HCT116 (cell line): Measurements from ENCODE around the gene TTC16.

ENCODE experiments used
- CBX3 ChIP-seq: IDR thresholded peaks from 2 replicates; pipeline ENCODE4 v1.6.1; 2012; ENCODE audit warnings: low read depth
- EGR1 ChIP-seq: IDR thresholded peaks from 2 replicates; pipeline ENCODE4 v1.6.1; 2012; ENCODE audit warnings: low read depth
- EZH2phosphoT487 ChIP-seq: fragments of 200-600 bp; IDR thresholded peaks from 2 replicates; pipeline ENCODE4 v1.6.1; 2018; ENCODE audit warnings: antibody characterized with exemption, borderline replicate concordance
- FOSL1 ChIP-seq: IDR thresholded peaks from 2 replicates; pipeline ENCODE4 v1.6.1; 2012; ENCODE audit warnings: low read depth
- POLR2A ChIP-seq: IDR thresholded peaks from 2 replicates; pipeline ENCODE4 v1.7.0; 2011; ENCODE audit warnings: borderline replicate concordance; ENCODE audit not compliant: insufficient read depth, insufficient read length; ENCODE audit errors: extremely low read depth
- POLR2AphosphoS5 ChIP-seq: IDR thresholded peaks from 2 replicates; pipeline ENCODE4 v1.6.1; 2011; ENCODE audit warnings: mild to moderate bottlenecking, low read depth, low read length, moderate library complexity
- RAD21 ChIP-seq: IDR thresholded peaks from 2 replicates; pipeline ENCODE4 v1.6.1; 2012; ENCODE audit warnings: low read depth, mild to moderate bottlenecking
- SP1 ChIP-seq: IDR thresholded peaks from 2 replicates; pipeline ENCODE4 v1.6.1; 2012; ENCODE audit warnings: low read depth
- TCF7L2 ChIP-seq: IDR thresholded peaks from 2 replicates; pipeline ENCODE4 v1.7.0; 2011; ENCODE audit warnings: borderline replicate concordance, inconsistent platforms; ENCODE audit not compliant: insufficient read depth, insufficient read length; ENCODE audit errors: extremely low read depth
- YY1 ChIP-seq: IDR thresholded peaks from 2 replicates; pipeline ENCODE4 v1.6.1; 2011; ENCODE audit warnings: low read length, low read depth, moderate library complexity, mild to moderate bottlenecking; ENCODE audit not compliant: insufficient replicate concordance; ENCODE audit errors: extremely low read depth
- TF ChIP-seq, protein P1 (sequence below), 3 experiments: fragments of 200-600 bp in 1 of 3; sonication (generic) in 1 of 3; IDR thresholded peaks in 2 of 3; conservative IDR thresholded peaks in 1 of 3; 2 replicates each; pipeline ENCODE4 v1.5.1; 2012 to 2017; ENCODE audit warnings: low read depth in 2 of 3, low read length in 2 of 3, antibody characterized with exemption in 1 of 3, borderline replicate concordance in 1 of 3, control low read depth in 1 of 3, mild to moderate bottlenecking in 1 of 3, mixed read lengths in 1 of 3, mixed run types in 1 of 3, moderate library complexity in 1 of 3; ENCODE audit not compliant: insufficient read depth in 1 of 3
- TF ChIP-seq, protein P2 (sequence below): IDR thresholded peaks from 2 replicates; pipeline ENCODE4 v1.6.1; 2012; ENCODE audit warnings: low read depth
- TF ChIP-seq, protein P3 (sequence below): IDR thresholded peaks from 2 replicates; pipeline ENCODE4 v1.6.1; 2012
- TF ChIP-seq, protein P4 (sequence below): IDR thresholded peaks from 2 replicates; pipeline ENCODE4 v1.6.1; 2011; ENCODE audit warnings: mild to moderate bottlenecking, low read length, moderate library complexity; ENCODE audit not compliant: insufficient replicate concordance; ENCODE audit errors: extremely low read depth

DNA sequence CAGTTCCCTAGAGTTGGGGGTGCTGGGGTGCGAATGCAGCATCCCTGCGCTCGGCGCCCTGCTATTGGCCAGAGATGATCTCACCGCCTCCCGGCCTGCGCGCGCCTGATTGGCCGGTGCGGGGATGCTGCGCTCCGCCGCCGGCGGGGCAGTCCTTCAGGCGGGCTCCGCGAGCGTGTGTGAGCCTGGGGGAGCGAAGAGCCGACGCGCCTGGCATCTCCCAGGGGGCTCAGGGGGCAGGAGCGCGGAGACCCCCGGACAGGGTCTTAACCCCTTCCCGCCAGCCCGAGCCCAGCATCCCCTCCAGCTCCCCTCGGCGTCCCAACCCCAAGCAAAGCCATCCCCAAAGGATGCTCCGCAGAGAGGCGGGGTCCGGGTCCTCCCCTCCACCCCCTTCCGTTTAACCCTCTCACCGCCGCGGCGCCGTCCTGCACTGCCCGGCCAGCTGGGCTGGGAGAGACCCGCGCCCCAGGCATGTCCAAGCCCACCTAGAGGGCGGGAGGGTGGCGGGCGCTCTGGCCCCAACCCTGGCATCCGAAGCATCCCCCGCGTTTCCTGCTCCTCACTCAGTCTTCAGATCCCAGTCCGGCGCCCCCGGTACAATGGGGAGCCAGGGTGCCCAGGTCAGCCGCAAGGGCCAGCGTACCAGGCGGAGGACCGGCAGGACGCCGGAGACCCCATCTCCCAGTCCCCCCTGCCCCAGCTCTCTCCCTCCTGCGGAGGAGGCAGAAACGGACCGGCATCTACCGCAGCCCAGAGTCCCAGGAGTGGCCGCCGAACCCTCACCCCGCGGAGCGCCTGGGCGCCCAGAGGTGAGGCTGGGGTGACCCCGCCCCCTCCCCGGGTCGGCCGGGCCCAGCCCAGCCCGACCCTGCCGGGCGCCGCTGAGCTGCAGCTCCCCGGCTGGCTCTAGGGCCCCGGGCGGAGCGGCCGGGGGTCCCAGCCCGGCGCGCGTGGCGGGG, 38.5 kb downstream of the TTC16 start:
- TF ChIP-seq, protein P1, sequence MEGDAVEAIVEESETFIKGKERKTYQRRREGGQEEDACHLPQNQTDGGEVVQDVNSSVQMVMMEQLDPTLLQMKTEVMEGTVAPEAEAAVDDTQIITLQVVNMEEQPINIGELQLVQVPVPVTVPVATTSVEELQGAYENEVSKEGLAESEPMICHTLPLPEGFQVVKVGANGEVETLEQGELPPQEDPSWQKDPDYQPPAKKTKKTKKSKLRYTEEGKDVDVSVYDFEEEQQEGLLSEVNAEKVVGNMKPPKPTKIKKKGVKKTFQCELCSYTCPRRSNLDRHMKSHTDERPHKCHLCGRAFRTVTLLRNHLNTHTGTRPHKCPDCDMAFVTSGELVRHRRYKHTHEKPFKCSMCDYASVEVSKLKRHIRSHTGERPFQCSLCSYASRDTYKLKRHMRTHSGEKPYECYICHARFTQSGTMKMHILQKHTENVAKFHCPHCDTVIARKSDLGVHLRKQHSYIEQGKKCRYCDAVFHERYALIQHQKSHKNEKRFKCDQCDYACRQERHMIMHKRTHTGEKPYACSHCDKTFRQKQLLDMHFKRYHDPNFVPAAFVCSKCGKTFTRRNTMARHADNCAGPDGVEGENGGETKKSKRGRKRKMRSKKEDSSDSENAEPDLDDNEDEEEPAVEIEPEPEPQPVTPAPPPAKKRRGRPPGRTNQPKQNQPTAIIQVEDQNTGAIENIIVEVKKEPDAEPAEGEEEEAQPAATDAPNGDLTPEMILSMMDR (IDR thresholded peaks at IDR 0.05 in 2 of 3, conservative IDR thresholded peaks at IDR 0.05 in 1 of 3; ENCODE audit: borderline replicate concordance in 1 of 3, insufficient read depth in 1 of 3, low read depth in 2 of 3, low read length in 2 of 3) = no peak
- TF ChIP-seq POLR2AphosphoS5 = no peak
- no peak for TF ChIP-seq EZH2phosphoT487
- TF ChIP-seq RAD21 = no peak
- no peak for TF ChIP-seq CBX3
- TF ChIP-seq YY1 = no peak
- TF ChIP-seq, protein P2, sequence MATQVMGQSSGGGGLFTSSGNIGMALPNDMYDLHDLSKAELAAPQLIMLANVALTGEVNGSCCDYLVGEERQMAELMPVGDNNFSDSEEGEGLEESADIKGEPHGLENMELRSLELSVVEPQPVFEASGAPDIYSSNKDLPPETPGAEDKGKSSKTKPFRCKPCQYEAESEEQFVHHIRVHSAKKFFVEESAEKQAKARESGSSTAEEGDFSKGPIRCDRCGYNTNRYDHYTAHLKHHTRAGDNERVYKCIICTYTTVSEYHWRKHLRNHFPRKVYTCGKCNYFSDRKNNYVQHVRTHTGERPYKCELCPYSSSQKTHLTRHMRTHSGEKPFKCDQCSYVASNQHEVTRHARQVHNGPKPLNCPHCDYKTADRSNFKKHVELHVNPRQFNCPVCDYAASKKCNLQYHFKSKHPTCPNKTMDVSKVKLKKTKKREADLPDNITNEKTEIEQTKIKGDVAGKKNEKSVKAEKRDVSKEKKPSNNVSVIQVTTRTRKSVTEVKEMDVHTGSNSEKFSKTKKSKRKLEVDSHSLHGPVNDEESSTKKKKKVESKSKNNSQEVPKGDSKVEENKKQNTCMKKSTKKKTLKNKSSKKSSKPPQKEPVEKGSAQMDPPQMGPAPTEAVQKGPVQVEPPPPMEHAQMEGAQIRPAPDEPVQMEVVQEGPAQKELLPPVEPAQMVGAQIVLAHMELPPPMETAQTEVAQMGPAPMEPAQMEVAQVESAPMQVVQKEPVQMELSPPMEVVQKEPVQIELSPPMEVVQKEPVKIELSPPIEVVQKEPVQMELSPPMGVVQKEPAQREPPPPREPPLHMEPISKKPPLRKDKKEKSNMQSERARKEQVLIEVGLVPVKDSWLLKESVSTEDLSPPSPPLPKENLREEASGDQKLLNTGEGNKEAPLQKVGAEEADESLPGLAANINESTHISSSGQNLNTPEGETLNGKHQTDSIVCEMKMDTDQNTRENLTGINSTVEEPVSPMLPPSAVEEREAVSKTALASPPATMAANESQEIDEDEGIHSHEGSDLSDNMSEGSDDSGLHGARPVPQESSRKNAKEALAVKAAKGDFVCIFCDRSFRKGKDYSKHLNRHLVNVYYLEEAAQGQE = no peak
- TF ChIP-seq TCF7L2 = no peak
- no peak for TF ChIP-seq POLR2A
- no peak for TF ChIP-seq EGR1
- TF ChIP-seq, protein P3, sequence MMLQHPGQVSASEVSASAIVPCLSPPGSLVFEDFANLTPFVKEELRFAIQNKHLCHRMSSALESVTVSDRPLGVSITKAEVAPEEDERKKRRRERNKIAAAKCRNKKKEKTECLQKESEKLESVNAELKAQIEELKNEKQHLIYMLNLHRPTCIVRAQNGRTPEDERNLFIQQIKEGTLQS = no peak
- no peak for TF ChIP-seq SP1
- TF ChIP-seq, protein P4, sequence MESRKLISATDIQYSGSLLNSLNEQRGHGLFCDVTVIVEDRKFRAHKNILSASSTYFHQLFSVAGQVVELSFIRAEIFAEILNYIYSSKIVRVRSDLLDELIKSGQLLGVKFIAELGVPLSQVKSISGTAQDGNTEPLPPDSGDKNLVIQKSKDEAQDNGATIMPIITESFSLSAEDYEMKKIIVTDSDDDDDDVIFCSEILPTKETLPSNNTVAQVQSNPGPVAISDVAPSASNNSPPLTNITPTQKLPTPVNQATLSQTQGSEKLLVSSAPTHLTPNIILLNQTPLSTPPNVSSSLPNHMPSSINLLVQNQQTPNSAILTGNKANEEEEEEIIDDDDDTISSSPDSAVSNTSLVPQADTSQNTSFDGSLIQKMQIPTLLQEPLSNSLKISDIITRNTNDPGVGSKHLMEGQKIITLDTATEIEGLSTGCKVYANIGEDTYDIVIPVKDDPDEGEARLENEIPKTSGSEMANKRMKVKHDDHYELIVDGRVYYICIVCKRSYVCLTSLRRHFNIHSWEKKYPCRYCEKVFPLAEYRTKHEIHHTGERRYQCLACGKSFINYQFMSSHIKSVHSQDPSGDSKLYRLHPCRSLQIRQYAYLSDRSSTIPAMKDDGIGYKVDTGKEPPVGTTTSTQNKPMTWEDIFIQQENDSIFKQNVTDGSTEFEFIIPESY = no peak
- TF ChIP-seq FOSL1 = no peak
